Endothelial cell of umbilical vein (primary cell): ENCODE results near the gene TRMT112. TPM values are rescaled to one million over a fixed set of nuclear protein-coding genes. Genes with fewer than 3 reads are reported as not detected.

ENCODE experiments used
- BruUV-seq: library from RNA; stranded (reverse); fragments of 400-500 nt; replicated peaks from 2 replicates; lab custom pipeline; 2021; lab: Mats Ljungman, UMichigan
- CTCF ChIA-PET: fragments of 300-600, 350-600 bp; sonication (Branson Sonifier 250); formaldehyde crosslinking; loops from one replicate; lab custom pipeline; 2021; ENCODE audit warnings: antibody characterized with exemption, inconsistent platforms; lab: Charles Lee
- POLR2A ChIA-PET: fragments of 300-600, 350-600 bp; sonication (Branson Sonifier 250); formaldehyde crosslinking; loops from one replicate; lab custom pipeline; 2021; ENCODE audit warnings: antibody characterized with exemption, inconsistent platforms; lab: Charles Lee
- DNase-seq: peaks from one replicate; pipeline ENCODE4 v3.0.0-alpha.2; 2011; ENCODE audit warnings: low read depth, low spot score
- FAIRE-seq: peaks from 2 replicates; lab custom pipeline; 2011; peaks lifted over from hg19 to GRCh38; lab: Jason Lieb, UNC
- H2AFZ ChIP-seq: 2 replicates; pipeline ENCODE4 v1.6.0; 2012; ENCODE audit warnings: low read depth, low read length, control low read depth, inconsistent platforms
- H3K27ac ChIP-seq: 2 replicates; pipeline ENCODE4 v1.5.1; 2011; ENCODE audit warnings: low read depth, mild to moderate bottlenecking, control low read depth, low read length, moderate library complexity; ENCODE audit not compliant: insufficient read depth
- H3K27me3 ChIP-seq, 2 experiments: 2 replicates each; pipeline versions ENCODE4 v1.6.0 to v1.6.1; 2011; ENCODE audit warnings: low read length in 2 of 2, mixed read lengths in 1 of 2; ENCODE audit not compliant: control insufficient read depth in 2 of 2, insufficient read depth in 2 of 2
- H3K36me3 ChIP-seq, 2 experiments: 2 replicates in 1 of 2; 3 replicates in 1 of 2; pipeline ENCODE4 v1.5.1; 2011; ENCODE audit warnings: low read length in 2 of 2, mild to moderate bottlenecking in 1 of 2, moderate library complexity in 1 of 2; ENCODE audit not compliant: control insufficient read depth in 2 of 2, insufficient read depth in 2 of 2; ENCODE audit errors: extremely low read depth in 1 of 2
- H3K4me1 ChIP-seq: 3 replicates; pipeline ENCODE4 v1.5.1; 2011; ENCODE audit warnings: mild to moderate bottlenecking, low read length; ENCODE audit not compliant: control insufficient read depth, insufficient read depth; ENCODE audit errors: extremely low read depth
- H3K4me2 ChIP-seq: 2 replicates; pipeline ENCODE4 v1.6.1; 2011; ENCODE audit warnings: low read length, control low read depth, mixed read lengths; ENCODE audit not compliant: insufficient read depth
- H3K4me3 ChIP-seq, 3 experiments: fragments of 200-600 bp in 1 of 3; sonication (generic), shearing (Covaris generic) in 1 of 3; replicated peaks in 1 of 3; 2 replicates each; pipeline ENCODE4 v1.5.1; 2011 to 2016; ENCODE audit warnings: control low read depth in 3 of 3, low read length in 3 of 3, mild to moderate bottlenecking in 2 of 3, inconsistent platforms in 1 of 3, low read depth in 1 of 3, moderate library complexity in 1 of 3; ENCODE audit not compliant: insufficient read depth in 1 of 3
- H3K79me2 ChIP-seq: 2 replicates; pipeline ENCODE4 v1.6.0; 2012; ENCODE audit warnings: low read length, inconsistent platforms; ENCODE audit not compliant: control insufficient read depth, insufficient read depth
- H3K9ac ChIP-seq: replicated peaks from 2 replicates; pipeline ENCODE3; 2011; ENCODE audit warnings: low read length, control low read depth; ENCODE audit not compliant: insufficient read depth; ENCODE audit errors: extremely low read depth
- H3K9me1 ChIP-seq: replicated peaks from 3 replicates; pipeline ENCODE4 v1.6.0; 2011; ENCODE audit warnings: mild to moderate bottlenecking, low read length; ENCODE audit not compliant: control insufficient read depth, insufficient read depth; ENCODE audit errors: extremely low read depth
- H3K9me3 ChIP-seq: replicated peaks from 2 replicates; pipeline ENCODE4 v1.5.1; 2012; ENCODE audit warnings: low read length, inconsistent platforms; ENCODE audit not compliant: control insufficient read depth, insufficient read depth
- H4K20me1 ChIP-seq: replicated peaks from 2 replicates; pipeline ENCODE3; 2011; ENCODE audit warnings: mild to moderate bottlenecking, low read length; ENCODE audit not compliant: control insufficient read depth, insufficient read depth; ENCODE audit errors: extremely low read depth
- EZH2 ChIP-seq: IDR thresholded peaks from 2 replicates; pipeline ENCODE4 v1.6.1; 2012; ENCODE audit warnings: borderline replicate concordance, low read depth, mild to moderate bottlenecking, moderate library complexity, low read length, inconsistent platforms; ENCODE audit not compliant: severe bottlenecking
- FOS ChIP-seq: IDR thresholded peaks from 2 replicates; pipeline ENCODE4 v1.6.1; 2011; ENCODE audit warnings: mild to moderate bottlenecking, low read length, moderate library complexity, borderline replicate concordance; ENCODE audit not compliant: insufficient read depth
- GATA2 ChIP-seq: IDR thresholded peaks from 2 replicates; pipeline ENCODE4 v1.7.0; 2011; ENCODE audit warnings: low read depth, mild to moderate bottlenecking, moderate library complexity, mixed read lengths, low read length; ENCODE audit not compliant: insufficient read length, insufficient read depth
- JUN ChIP-seq: IDR thresholded peaks from 2 replicates; pipeline ENCODE4 v1.6.1; 2011; ENCODE audit warnings: borderline replicate concordance, low read depth; ENCODE audit not compliant: insufficient read length, insufficient read depth
- MAX ChIP-seq: IDR thresholded peaks from 2 replicates; pipeline ENCODE4 v1.6.1; 2011; ENCODE audit not compliant: insufficient read depth, insufficient read length
- MYC ChIP-seq: IDR thresholded peaks from one replicate; pipeline ENCODE4 v1.6.1; 2011; ENCODE audit warnings: mild to moderate bottlenecking, low read depth, low read length
- POLR2A ChIP-seq: IDR thresholded peaks from 2 replicates; pipeline ENCODE4 v1.6.1; 2012; ENCODE audit warnings: low read depth, mild to moderate bottlenecking, control low read depth, low read length
- POLR2AphosphoS5 ChIP-seq: IDR thresholded peaks from 2 replicates; pipeline ENCODE4 v1.6.1; 2012; ENCODE audit warnings: low read depth, mild to moderate bottlenecking, control low read depth, low read length, moderate library complexity; ENCODE audit not compliant: insufficient read depth
- dilution Hi-C: fragments of 300-500 bp; cut with MboI; formaldehyde crosslinking; loops from one replicate; pipeline ENCODE4 v1.15.0; 2019; ENCODE audit warnings: low sequenced_read_pairs; ENCODE audit not compliant: extremely low pct_ligation_motif_present
- intact Hi-C: fragments of 100-400 bp; cut with micrococcal nuclease; formaldehyde crosslinking; loops from one replicate; pipeline ENCODE4 v1.10.0; 2022
- polyA plus RNA-seq, 4 experiments: library from polyadenylated mRNA; depleted of rRNA in 3 of 4; stranded (reverse) in 3 of 4; unstranded in 1 of 4; fragments of >200 nt; gene quantifications; 2 replicates each; pipeline versions ENCODE4 v1.2.1 to v1.2.3, GENCODE V29; 2011 to 2012; ENCODE audit warnings: missing spikeins in 1 of 4
- total RNA-seq: library from RNA; stranded (reverse); gene quantifications from 2 replicates; pipeline ENCODE4 v1.2.3, GENCODE V29; 2021
- TF ChIP-seq, protein P1 (sequence below), 2 donors: IDR thresholded peaks; 1 replicate in 1 of 2; 2 replicates in 1 of 2; pipeline ENCODE4 v1.5.1; 2011; ENCODE audit warnings: low read length in 2 of 2, mild to moderate bottlenecking in 2 of 2, moderate library complexity in 2 of 2, control low read depth in 1 of 2, inconsistent platforms in 1 of 2, low read depth in 1 of 2; ENCODE audit not compliant: insufficient read depth in 1 of 2; ENCODE audit errors: extremely low read depth in 1 of 2

Gene TRMT112
- total and polyA plus RNA-seq, 2 donors (not counting 3 experiments of a cell fraction or from before 2014, with no cell fraction given), result 195 to 575 TPM

GRCh38 chr11:64268025-64268892 is 49.1 kb downstream of the TRMT112 start:
- intact Hi-C loops, result loop anchor here (2.0 kb wide), 1 partner anchor 511 kb away; the partner anchor contains the start of gene SF1
- Histone ChIP-seq H2AFZ (no peak overlapping the region), H3K9me3 (no peaks in the 10 kb centered on the region), H3K4me1 (peaks cover 45% of the 10 kb centered on the region), H4K20me1 (no peaks in the 10 kb centered on the region), H3K27me3 (no peaks in the 10 kb centered on the region), H3K9me1 (no peaks in the 10 kb centered on the region), H3K9ac (peak overlapping the region; percentile 76), H3K36me3 (peaks cover 2 to 13% of the 10 kb centered on the region in 2 experiments), H3K79me2 (no peaks in the 10 kb centered on the region), H3K4me2 (peak overlapping the region; percentile 43), H3K4me3 (no peak overlapping the region), H3K27ac (peak overlapping the region; percentile 76)
- TF ChIP-seq GATA2 (peak; percentile 89), JUN (no peak), POLR2A (peak; percentile 41)
- FAIRE-seq (no peak), DNase-seq (peak; percentile 74)
- dilution Hi-C loops, result no loop called here
- ChIA-PET CTCF (interaction anchor here (0.7 to 5.6 kb wide), 16 partner anchors 10 to 87 kb away, joined by 3 to 60 read pairs (median 4); partner anchors contain the start of genes BAD, CATSPERZ, FERMT3 and PLCB3), POLR2A (interaction anchor here (0.7 to 2.6 kb wide), 5 partner anchors 14 to 63 kb away, joined by 3 to 10 read pairs (median 3); partner anchors contain the start of genes FERMT3, FKBP2 and PPP1R14B)
- BruUV-seq, result no TSS peak

DNA sequence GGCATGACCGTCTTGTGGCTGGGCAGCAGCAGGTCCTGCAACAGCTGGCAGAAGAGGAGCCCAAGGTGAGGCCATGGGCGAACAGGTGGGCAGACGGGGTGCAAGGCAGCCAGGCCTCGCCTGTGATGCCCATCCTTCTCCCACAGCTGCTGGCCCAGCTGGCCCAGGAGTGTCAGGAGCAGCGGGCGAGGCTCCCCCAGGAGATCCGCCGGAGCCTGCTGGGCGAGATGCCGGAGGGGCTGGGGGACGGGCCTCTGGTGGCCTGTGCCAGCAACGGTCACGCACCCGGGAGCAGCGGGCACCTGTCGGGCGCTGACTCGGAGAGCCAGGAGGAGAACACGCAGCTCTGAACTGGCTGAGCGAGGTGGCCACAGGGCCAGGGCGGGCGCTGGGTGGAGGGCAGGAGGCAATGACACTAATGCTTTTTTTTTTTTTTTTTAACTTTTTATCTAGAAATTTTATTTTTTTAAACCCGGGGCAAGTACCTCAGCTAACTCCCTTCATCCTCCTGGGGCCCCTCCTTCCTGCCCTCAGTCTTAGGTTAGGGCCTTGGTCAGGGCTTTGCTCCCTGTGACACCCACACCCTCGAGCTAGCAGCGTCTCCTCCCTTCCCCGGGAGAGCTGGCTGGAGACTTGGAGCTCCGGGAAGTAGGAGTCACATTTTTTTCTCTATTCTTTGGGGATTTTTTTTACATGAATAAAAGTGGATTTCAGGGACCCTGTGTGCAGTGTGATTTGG is 50.0 kb downstream of the TRMT112 start:
- POLR2A ChIA-PET, result interaction anchor here (0.7 to 2.6 kb wide), 3 partner anchors 22 to 62 kb away, joined by 3 to 10 read pairs (median 5); partner anchors contain the start of genes FERMT3 and PPP1R14B
- intact Hi-C loops, result no loop called here

More for the DNA sequence above, 50.0 kb downstream of the TRMT112 start:
- no peak for TF ChIP-seq MYC
- no peak for TF ChIP-seq MAX
- TF ChIP-seq GATA2, result no peak
- TF ChIP-seq FOS, result no peak
- no peak for TF ChIP-seq POLR2AphosphoS5
- no peak for TF ChIP-seq JUN
- no peak for TF ChIP-seq POLR2A
- no peak for TF ChIP-seq EZH2
- TF ChIP-seq, protein P1, sequence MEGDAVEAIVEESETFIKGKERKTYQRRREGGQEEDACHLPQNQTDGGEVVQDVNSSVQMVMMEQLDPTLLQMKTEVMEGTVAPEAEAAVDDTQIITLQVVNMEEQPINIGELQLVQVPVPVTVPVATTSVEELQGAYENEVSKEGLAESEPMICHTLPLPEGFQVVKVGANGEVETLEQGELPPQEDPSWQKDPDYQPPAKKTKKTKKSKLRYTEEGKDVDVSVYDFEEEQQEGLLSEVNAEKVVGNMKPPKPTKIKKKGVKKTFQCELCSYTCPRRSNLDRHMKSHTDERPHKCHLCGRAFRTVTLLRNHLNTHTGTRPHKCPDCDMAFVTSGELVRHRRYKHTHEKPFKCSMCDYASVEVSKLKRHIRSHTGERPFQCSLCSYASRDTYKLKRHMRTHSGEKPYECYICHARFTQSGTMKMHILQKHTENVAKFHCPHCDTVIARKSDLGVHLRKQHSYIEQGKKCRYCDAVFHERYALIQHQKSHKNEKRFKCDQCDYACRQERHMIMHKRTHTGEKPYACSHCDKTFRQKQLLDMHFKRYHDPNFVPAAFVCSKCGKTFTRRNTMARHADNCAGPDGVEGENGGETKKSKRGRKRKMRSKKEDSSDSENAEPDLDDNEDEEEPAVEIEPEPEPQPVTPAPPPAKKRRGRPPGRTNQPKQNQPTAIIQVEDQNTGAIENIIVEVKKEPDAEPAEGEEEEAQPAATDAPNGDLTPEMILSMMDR (IDR thresholded peaks at IDR 0.05; ENCODE audit: extremely low read depth in 1 of 2, insufficient read depth in 1 of 2, low read depth in 1 of 2, low read length in 2 of 2), result no peak
- DNase-seq, result no peak
- peaks cover 2 to 14% of the 10 kb centered on the region in 2 experiments for H3K36me3 ChIP-seq
- peaks cover 53% of the 10 kb centered on the region for H3K4me1 ChIP-seq
- H4K20me1 ChIP-seq, result no peaks in the 10 kb centered on the region
- dilution Hi-C loops, result no loop called here
- FAIRE-seq, result peak; percentile 24
- peak overlapping the region; percentile 76 for H3K27ac ChIP-seq
- no peaks in the 10 kb centered on the region for H3K79me2 ChIP-seq
- no peaks in the 10 kb centered on the region for H3K27me3 ChIP-seq
- H3K4me3 ChIP-seq, result no peak overlapping the region
- no peak overlapping the region for H2AFZ ChIP-seq
- no peaks in the 10 kb centered on the region for H3K9me1 ChIP-seq
- no peak overlapping the region for H3K9ac ChIP-seq
- H3K9me3 ChIP-seq, result no peaks in the 10 kb centered on the region
- CTCF ChIA-PET, result interaction anchor here (0.7 to 5.6 kb wide), 9 partner anchors 9 to 88 kb away, joined by 3 to 60 read pairs (median 6); partner anchors contain the start of genes CATSPERZ, PLCB3 and PPP1R14B
- no TSS peak for BruUV-seq
- peak overlapping the region; percentile 43 for H3K4me2 ChIP-seq
